OCI-LY3 (cell line): ENCODE measurements around the gene ZCCHC2.

Experiments used
- H2AFZ ChIP-seq: fragments of 200-600, 300-600 bp; shearing (Covaris generic); 2 replicates; pipeline ENCODE4 v1.6.0; 2014; ENCODE audit warnings: antibody characterized with exemption, low read depth, low read length
- H3K27ac ChIP-seq: fragments of 200-600, 300-600 bp; sonication (generic); 2 replicates; pipeline ENCODE4 v1.5.1; 2014; ENCODE audit warnings: mild to moderate bottlenecking, low read length, moderate library complexity, mixed read lengths
- H3K27me3 ChIP-seq: fragments of 200-600, 300-600 bp; sonication (generic); 2 replicates; pipeline ENCODE4 v1.6.1; 2014; ENCODE audit warnings: low read depth, low read length, mixed read lengths
- H3K36me3 ChIP-seq: fragments of 200-600, 300-600 bp; sonication (generic); replicated peaks from 2 replicates; pipeline ENCODE3; 2014; ENCODE audit warnings: low read depth, low read length, mixed read lengths
- H3K4me1 ChIP-seq: fragments of 300-600, 200-600 bp; sonication (generic); 2 replicates; pipeline ENCODE4 v1.6.1; 2014; ENCODE audit warnings: low read length, mixed read lengths
- H3K4me2 ChIP-seq: fragments of 200-600, 300-600 bp; sonication (generic); 2 replicates; pipeline ENCODE4 v1.6.1; 2014; ENCODE audit warnings: low read length, mixed read lengths
- H3K4me3 ChIP-seq: fragments of 300-600, 200-600 bp; sonication (generic); 2 replicates; pipeline ENCODE4 v1.5.1; 2014; ENCODE audit warnings: antibody characterized with exemption, mild to moderate bottlenecking, low read length, moderate library complexity
- H3K79me2 ChIP-seq: fragments of 300-600, 200-600 bp; shearing (Covaris generic); 2 replicates; pipeline ENCODE4 v1.6.1; 2014; ENCODE audit warnings: mild to moderate bottlenecking, low read length, mixed read lengths
- H3K9ac ChIP-seq: fragments of 300-600, 200-600 bp; shearing (Covaris generic); 2 replicates; pipeline ENCODE4 v1.6.0; 2014; ENCODE audit warnings: mild to moderate bottlenecking, low read length, moderate library complexity
- H3K9me3 ChIP-seq: fragments of 200-600, 300-600 bp; shearing (Covaris generic); 2 replicates; pipeline ENCODE4 v1.6.1; 2014; ENCODE audit warnings: low read length, mixed read lengths; ENCODE audit not compliant: insufficient read depth
- H4K20me1 ChIP-seq: fragments of 200-600, 300-600 bp; sonication (generic); 2 replicates; pipeline ENCODE4 v1.6.1; 2016; ENCODE audit warnings: low read length, mixed read lengths; ENCODE audit not compliant: insufficient read depth
- CTCF ChIP-seq: fragments of 200-600, 300-600 bp; sonication (generic); IDR thresholded peaks from 2 replicates; pipeline ENCODE4 v1.5.1; 2014; ENCODE audit warnings: antibody characterized with exemption, low read length, low read depth
- EZH2phosphoT487 ChIP-seq: fragments of 200-600 bp; shearing (Covaris generic); IDR thresholded peaks from 2 replicates; pipeline ENCODE4 v1.6.1; 2018; ENCODE audit warnings: antibody characterized with exemption, mixed run types, low read depth

ZCCHC2 gene

GRCh38 chr18:62616331-62616805, 93.5 kb downstream of the ZCCHC2 start:
- Histone ChIP-seq H2AFZ (no peak overlapping the region), H3K9ac (no peak overlapping the region), H3K4me1 (peaks cover 12% of the 10 kb centered on the region), H3K9me3 (no peaks in the 10 kb centered on the region), H4K20me1 (no peaks in the 10 kb centered on the region), H3K4me3 (no peak overlapping the region), H3K36me3 (no peaks in the 10 kb centered on the region), H3K27ac (no peak overlapping the region), H3K27me3 (peaks cover 44% of the 10 kb centered on the region), H3K79me2 (no peaks in the 10 kb centered on the region), H3K4me2 (no peak overlapping the region)
- TF ChIP-seq CTCF: no peak

GRCh38 chr18:62617793-62618591, 95.2 kb downstream of the ZCCHC2 start:
- Histone ChIP-seq H4K20me1 (no peaks in the 10 kb centered on the region), H3K79me2 (no peaks in the 10 kb centered on the region), H3K4me1 (peaks cover 4% of the 10 kb centered on the region), H3K27ac (no peak overlapping the region), H3K27me3 (peaks cover 39% of the 10 kb centered on the region), H3K9ac (no peak overlapping the region), H3K4me3 (no peak overlapping the region), H3K36me3 (no peaks in the 10 kb centered on the region), H3K4me2 (no peak overlapping the region), H2AFZ (no peak overlapping the region), H3K9me3 (no peaks in the 10 kb centered on the region)
- TF ChIP-seq CTCF (no peak), EZH2phosphoT487 (no peak)

GRCh38 chr18:62618735-62619134, 95.9 kb downstream of the ZCCHC2 start:
- no peak overlapping the region for H2AFZ ChIP-seq
- TF ChIP-seq CTCF (no peak), EZH2phosphoT487 (no peak)

GRCh38 chr18:62621546-62621945, 98.7 kb downstream of the ZCCHC2 start:
- no peak overlapping the region for H3K4me2 ChIP-seq
- H3K27ac ChIP-seq: no peak overlapping the region
- no peak overlapping the region for H3K9ac ChIP-seq
- no peak overlapping the region for H2AFZ ChIP-seq
- H4K20me1 ChIP-seq: no peaks in the 10 kb centered on the region
- no peaks in the 10 kb centered on the region for H3K79me2 ChIP-seq
- no peak overlapping the region for H3K4me3 ChIP-seq
- no peak for TF ChIP-seq EZH2phosphoT487
- TF ChIP-seq CTCF: no peak
- peaks cover 26% of the 10 kb centered on the region for H3K27me3 ChIP-seq
- H3K36me3 ChIP-seq: no peaks in the 10 kb centered on the region
- H3K9me3 ChIP-seq: no peaks in the 10 kb centered on the region
- no peaks in the 10 kb centered on the region for H3K4me1 ChIP-seq

More at GRCh38 chr18:62618735-62619134, 95.9 kb downstream of the ZCCHC2 start:
- Histone ChIP-seq H3K4me1 (no peaks in the 10 kb centered on the region), H3K27me3 (peaks cover 42% of the 10 kb centered on the region), H3K4me3 (no peak overlapping the region), H3K79me2 (no peaks in the 10 kb centered on the region), H3K27ac (no peak overlapping the region), H3K36me3 (no peaks in the 10 kb centered on the region), H4K20me1 (no peaks in the 10 kb centered on the region), H3K9ac (no peak overlapping the region), H3K9me3 (no peaks in the 10 kb centered on the region), H3K4me2 (no peak overlapping the region)
